ENCODE results near the gene ISYNA1. TPM values are rescaled to one million over a fixed set of nuclear protein-coding genes. Genes with fewer than 3 reads are reported as not detected.

Gene ISYNA1
- total and polyA plus RNA-seq, 2 experiments from 2014 or later: 191 to 208 TPM

GRCh38 chr19:18477974-18478373, 40.0 kb upstream of the ISYNA1 start:
- Histone ChIP-seq H3K4me2 (no peak overlapping the region), H3K9me2 (ENCODE audit: insufficient read depth) (no peaks in the 10 kb centered on the region), H3K36me3 (ENCODE audit: insufficient read depth) (no peaks in the 10 kb centered on the region), H4K20me1 (replicated peaks; ENCODE audit: insufficient read depth) (no peaks in the 10 kb centered on the region; the same call in 1 of the 2 replicates), H3K4me1 (ENCODE audit: insufficient read depth) (no peaks in the 10 kb centered on the region), H3K79me2 (replicated peaks; ENCODE audit: insufficient read depth) (peaks cover 33% of the 10 kb centered on the region), H2AFZ (no peak overlapping the region), H3F3A (replicated peaks; ENCODE audit: low read depth) (peaks cover 10% of the 10 kb centered on the region; the same call in 1 of the 2 replicates), H3K27me3 (ENCODE audit: insufficient read depth) (no peaks in the 10 kb centered on the region), H3K27ac (ENCODE audit: low read depth) (no peak overlapping the region), H3K4me3 (no peak overlapping the region)
- peaks cover 25% of the 10 kb centered on the region for H3K4me1 Mint-ChIP-seq
- H3K27ac Mint-ChIP-seq: no peak overlapping the region
- no peaks in the 10 kb centered on the region; the same call in 2 of the 3 replicates for H3K36me3 Mint-ChIP-seq (ENCODE audit: low read depth)
- peaks cover 20% of the 10 kb centered on the region for H3K27me3 Mint-ChIP-seq (ENCODE audit: insufficient read depth, low read depth, poor library complexity)
- no peak overlapping the region for H3K4me3 Mint-ChIP-seq
- TF ChIP-seq EZH2phosphoT487 (IDR thresholded peaks at IDR 0.05; ENCODE audit: unreplicated experiment) (no peak), CREB1 (CRISPR knock-in tag; IDR thresholded peaks at IDR 0.05; ENCODE audit: low read depth) (no peak), ZNF114 (CRISPR knock-in tag; IDR thresholded peaks at IDR 0.05) (no peak), CTCF (conservative IDR thresholded peaks at IDR 0.05; ENCODE audit: low read depth in 2 of 2) (no peak), REST (IDR thresholded peaks at IDR 0.05; ENCODE audit: unreplicated experiment) (no peak), STAT1 (IDR thresholded peaks at IDR 0.05; ENCODE audit: unreplicated experiment) (no peak), NANOG (IDR thresholded peaks at IDR 0.05; ENCODE audit: borderline replicate concordance) (no peak), JUNB (IDR thresholded peaks at IDR 0.05; ENCODE audit: unreplicated experiment) (no peak), EZH2 (IDR thresholded peaks at IDR 0.05; ENCODE audit: low read depth, unreplicated experiment) (no peak), ZNF331 (CRISPR knock-in tag; IDR thresholded peaks at IDR 0.05; ENCODE audit: low read depth) (no peak), POLR2AphosphoS5 (IDR thresholded peaks at IDR 0.05; ENCODE audit: low read depth) (no peak)
- TF ChIP-seq, protein P1, sequence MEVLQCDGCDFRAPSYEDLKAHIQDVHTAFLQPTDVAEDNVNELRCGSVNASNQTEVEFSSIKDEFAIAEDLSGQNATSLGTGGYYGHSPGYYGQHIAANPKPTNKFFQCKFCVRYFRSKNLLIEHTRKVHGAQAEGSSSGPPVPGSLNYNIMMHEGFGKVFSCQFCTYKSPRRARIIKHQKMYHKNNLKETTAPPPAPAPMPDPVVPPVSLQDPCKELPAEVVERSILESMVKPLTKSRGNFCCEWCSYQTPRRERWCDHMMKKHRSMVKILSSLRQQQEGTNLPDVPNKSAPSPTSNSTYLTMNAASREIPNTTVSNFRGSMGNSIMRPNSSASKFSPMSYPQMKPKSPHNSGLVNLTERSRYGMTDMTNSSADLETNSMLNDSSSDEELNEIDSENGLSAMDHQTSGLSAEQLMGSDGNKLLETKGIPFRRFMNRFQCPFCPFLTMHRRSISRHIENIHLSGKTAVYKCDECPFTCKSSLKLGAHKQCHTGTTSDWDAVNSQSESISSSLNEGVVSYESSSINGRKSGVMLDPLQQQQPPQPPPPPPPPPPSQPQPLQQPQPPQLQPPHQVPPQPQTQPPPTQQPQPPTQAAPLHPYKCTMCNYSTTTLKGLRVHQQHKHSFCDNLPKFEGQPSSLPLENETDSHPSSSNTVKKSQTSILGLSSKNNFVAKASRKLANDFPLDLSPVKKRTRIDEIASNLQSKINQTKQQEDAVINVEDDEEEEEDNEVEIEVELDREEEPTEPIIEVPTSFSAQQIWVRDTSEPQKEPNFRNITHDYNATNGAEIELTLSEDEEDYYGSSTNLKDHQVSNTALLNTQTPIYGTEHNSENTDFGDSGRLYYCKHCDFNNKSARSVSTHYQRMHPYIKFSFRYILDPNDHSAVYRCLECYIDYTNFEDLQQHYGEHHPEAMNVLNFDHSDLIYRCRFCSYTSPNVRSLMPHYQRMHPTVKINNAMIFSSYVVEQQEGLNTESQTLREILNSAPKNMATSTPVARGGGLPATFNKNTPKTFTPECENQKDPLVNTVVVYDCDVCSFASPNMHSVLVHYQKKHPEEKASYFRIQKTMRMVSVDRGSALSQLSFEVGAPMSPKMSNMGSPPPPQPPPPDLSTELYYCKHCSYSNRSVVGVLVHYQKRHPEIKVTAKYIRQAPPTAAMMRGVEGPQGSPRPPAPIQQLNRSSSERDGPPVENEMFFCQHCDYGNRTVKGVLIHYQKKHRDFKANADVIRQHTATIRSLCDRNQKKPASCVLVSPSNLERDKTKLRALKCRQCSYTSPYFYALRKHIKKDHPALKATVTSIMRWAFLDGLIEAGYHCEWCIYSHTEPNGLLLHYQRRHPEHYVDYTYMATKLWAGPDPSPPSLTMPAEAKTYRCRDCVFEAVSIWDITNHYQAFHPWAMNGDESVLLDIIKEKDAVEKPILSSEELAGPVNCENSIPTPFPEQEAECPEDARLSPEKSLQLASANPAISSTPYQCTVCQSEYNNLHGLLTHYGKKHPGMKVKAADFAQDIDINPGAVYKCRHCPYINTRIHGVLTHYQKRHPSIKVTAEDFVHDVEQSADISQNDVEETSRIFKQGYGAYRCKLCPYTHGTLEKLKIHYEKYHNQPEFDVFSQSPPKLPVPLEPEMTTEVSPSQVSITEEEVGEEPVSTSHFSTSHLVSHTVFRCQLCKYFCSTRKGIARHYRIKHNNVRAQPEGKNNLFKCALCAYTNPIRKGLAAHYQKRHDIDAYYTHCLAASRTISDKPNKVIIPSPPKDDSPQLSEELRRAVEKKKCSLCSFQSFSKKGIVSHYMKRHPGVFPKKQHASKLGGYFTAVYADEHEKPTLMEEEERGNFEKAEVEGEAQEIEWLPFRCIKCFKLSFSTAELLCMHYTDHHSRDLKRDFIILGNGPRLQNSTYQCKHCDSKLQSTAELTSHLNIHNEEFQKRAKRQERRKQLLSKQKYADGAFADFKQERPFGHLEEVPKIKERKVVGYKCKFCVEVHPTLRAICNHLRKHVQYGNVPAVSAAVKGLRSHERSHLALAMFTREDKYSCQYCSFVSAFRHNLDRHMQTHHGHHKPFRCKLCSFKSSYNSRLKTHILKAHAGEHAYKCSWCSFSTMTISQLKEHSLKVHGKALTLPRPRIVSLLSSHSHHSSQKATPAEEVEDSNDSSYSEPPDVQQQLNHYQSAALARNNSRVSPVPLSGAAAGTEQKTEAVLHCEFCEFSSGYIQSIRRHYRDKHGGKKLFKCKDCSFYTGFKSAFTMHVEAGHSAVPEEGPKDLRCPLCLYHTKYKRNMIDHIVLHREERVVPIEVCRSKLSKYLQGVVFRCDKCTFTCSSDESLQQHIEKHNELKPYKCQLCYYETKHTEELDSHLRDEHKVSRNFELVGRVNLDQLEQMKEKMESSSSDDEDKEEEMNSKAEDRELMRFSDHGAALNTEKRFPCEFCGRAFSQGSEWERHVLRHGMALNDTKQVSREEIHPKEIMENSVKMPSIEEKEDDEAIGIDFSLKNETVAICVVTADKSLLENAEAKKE (CRISPR knock-in tag; IDR thresholded peaks at IDR 0.05): no peak
- TF ChIP-seq, protein P2, sequence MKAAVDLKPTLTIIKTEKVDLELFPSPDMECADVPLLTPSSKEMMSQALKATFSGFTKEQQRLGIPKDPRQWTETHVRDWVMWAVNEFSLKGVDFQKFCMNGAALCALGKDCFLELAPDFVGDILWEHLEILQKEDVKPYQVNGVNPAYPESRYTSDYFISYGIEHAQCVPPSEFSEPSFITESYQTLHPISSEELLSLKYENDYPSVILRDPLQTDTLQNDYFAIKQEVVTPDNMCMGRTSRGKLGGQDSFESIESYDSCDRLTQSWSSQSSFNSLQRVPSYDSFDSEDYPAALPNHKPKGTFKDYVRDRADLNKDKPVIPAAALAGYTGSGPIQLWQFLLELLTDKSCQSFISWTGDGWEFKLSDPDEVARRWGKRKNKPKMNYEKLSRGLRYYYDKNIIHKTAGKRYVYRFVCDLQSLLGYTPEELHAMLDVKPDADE (IDR thresholded peaks at IDR 0.05): no peak
- ATAC-seq (no peak), DNase-seq (ENCODE audit: low spot score) (no peak)
- H3K9me3 Mint-ChIP-seq: 0 out of 3 replicates have a peak, but pooled peaks cover 5% of the 10 kb centered on the region
